HEK293 (cell line): ENCODE results near the gene ZNF467.

ENCODE experiments used
- CTCF ChIA-PET: fragments of 350-600 bp; formaldehyde crosslinking; extraction: SDS; loops from one replicate; lab custom pipeline; 2021; ENCODE audit warnings: antibody characterized with exemption; lab: Yijun Ruan, JAX
- POLR2A ChIA-PET: fragments of 300-600 bp; formaldehyde crosslinking; extraction: SDS; loops from one replicate; lab custom pipeline; 2020; ENCODE audit warnings: antibody characterized with exemption, inconsistent platforms; lab: Yijun Ruan, JAX
- H3K27ac ChIP-seq: fragments of 200-500 bp; sonication (Bioruptor generic); 2 replicates; pipeline ENCODE4 v1.5.1; 2014; ENCODE audit warnings: low read depth, low read length, control low read depth, inconsistent platforms; ENCODE audit errors: extremely low read depth
- H3K36me3 ChIP-seq, 2 experiments: fragments of 200-500 bp in 1 of 2; sonication (Bioruptor generic) in 1 of 2; 1 replicate in 1 of 2; 2 replicates in 1 of 2; pipeline ENCODE4 v1.5.1; 2014 to 2017; ENCODE audit warnings: inconsistent platforms in 2 of 2, low read length in 2 of 2; ENCODE audit not compliant: control insufficient read depth in 2 of 2, insufficient read depth in 1 of 2
- H3K4me1 ChIP-seq: fragments of 200-500 bp; sonication (Bioruptor generic); 2 replicates; pipeline ENCODE4 v1.5.1; 2014; ENCODE audit warnings: mild to moderate bottlenecking, low read length, inconsistent platforms; ENCODE audit not compliant: control insufficient read depth, insufficient read depth
- H3K4me3 ChIP-seq: 2 replicates; pipeline ENCODE4 v1.5.1; 2011; ENCODE audit warnings: low read depth, mild to moderate bottlenecking, control low read depth, low read length, moderate library complexity
- H3K9me3 ChIP-seq: fragments of 200-500 bp; sonication (Bioruptor generic); 2 replicates; pipeline ENCODE4 v1.5.1; 2014; ENCODE audit warnings: low read depth, low read length, inconsistent platforms; ENCODE audit not compliant: control insufficient read depth, insufficient read depth
- ATF2 ChIP-seq: fragments of 450-650 bp; formaldehyde crosslinking; IDR thresholded peaks from 2 replicates; pipeline ENCODE4 v1.5.1; 2016; ENCODE audit warnings: missing biosample characterization, missing genetic modification characterization, low read depth
- CTCF ChIP-seq: fragments of 450-650 bp; formaldehyde crosslinking; IDR thresholded peaks from 2 replicates; pipeline ENCODE4 v1.5.1; 2016; ENCODE audit warnings: missing biosample characterization, missing genetic modification characterization
- KLF16 ChIP-seq: fragments of 450-650 bp; formaldehyde crosslinking; IDR thresholded peaks from 2 replicates; pipeline ENCODE4 v1.5.1; 2017; ENCODE audit warnings: missing biosample characterization, missing genetic modification characterization
- SP7 ChIP-seq: fragments of 450-650 bp; formaldehyde crosslinking; IDR thresholded peaks from 2 replicates; pipeline ENCODE4 v1.5.1; 2016; ENCODE audit warnings: missing biosample characterization, missing genetic modification characterization
- YY2 ChIP-seq: fragments of 450-650 bp; formaldehyde crosslinking; IDR thresholded peaks from 2 replicates; pipeline ENCODE4 v1.5.1; 2016; ENCODE audit warnings: missing biosample characterization, missing genetic modification characterization
- ZBTB48 ChIP-seq: fragments of 450-650 bp; formaldehyde crosslinking; IDR thresholded peaks from 2 replicates; pipeline ENCODE4 v1.5.1; 2016; ENCODE audit warnings: missing biosample characterization, missing genetic modification characterization
- ZFP37 ChIP-seq: fragments of 450-650 bp; formaldehyde crosslinking; IDR thresholded peaks from 2 replicates; pipeline ENCODE4 v1.5.1; 2016; ENCODE audit warnings: missing biosample characterization, missing genetic modification characterization
- ZNF121 ChIP-seq: fragments of 450-650 bp; formaldehyde crosslinking; IDR thresholded peaks from 2 replicates; pipeline ENCODE4 v1.5.1; 2016; ENCODE audit warnings: missing biosample characterization, missing genetic modification characterization
- ZNF133 ChIP-seq: fragments of 450-650 bp; formaldehyde crosslinking; IDR thresholded peaks from 2 replicates; pipeline ENCODE4 v1.5.1; 2016; ENCODE audit warnings: missing biosample characterization, missing genetic modification characterization
- ZNF157 ChIP-seq: fragments of 450-650 bp; formaldehyde crosslinking; IDR thresholded peaks from 2 replicates; pipeline ENCODE4 v1.5.1; 2016; ENCODE audit warnings: missing biosample characterization, missing genetic modification characterization
- ZNF175 ChIP-seq: fragments of 450-650 bp; formaldehyde crosslinking; IDR thresholded peaks from 2 replicates; pipeline ENCODE4 v1.5.1; 2016; ENCODE audit warnings: missing biosample characterization, missing genetic modification characterization
- ZNF2 ChIP-seq: fragments of 450-650 bp; formaldehyde crosslinking; IDR thresholded peaks from 2 replicates; pipeline ENCODE4 v1.5.1; 2016; ENCODE audit warnings: missing biosample characterization, missing genetic modification characterization
- ZNF248 ChIP-seq: fragments of 450-650 bp; formaldehyde crosslinking; IDR thresholded peaks from 2 replicates; pipeline ENCODE4 v1.5.1; 2017; ENCODE audit warnings: missing biosample characterization, missing genetic modification characterization
- ZNF404 ChIP-seq: fragments of 450-650 bp; formaldehyde crosslinking; IDR thresholded peaks from 2 replicates; pipeline ENCODE4 v1.5.1; 2017; ENCODE audit warnings: missing biosample characterization, missing genetic modification characterization
- ZNF473 ChIP-seq: fragments of 450-650 bp; formaldehyde crosslinking; IDR thresholded peaks from 2 replicates; pipeline ENCODE4 v1.5.1; 2017; ENCODE audit warnings: missing biosample characterization, missing genetic modification characterization
- ZNF549 ChIP-seq: fragments of 450-650 bp; IDR thresholded peaks from 2 replicates; pipeline ENCODE4 v1.5.1; 2018; ENCODE audit warnings: missing biosample characterization, missing genetic modification characterization, mild to moderate bottlenecking, inconsistent platforms, moderate library complexity
- ZNF558 ChIP-seq: fragments of 450-650 bp; formaldehyde crosslinking; IDR thresholded peaks from 2 replicates; pipeline ENCODE4 v1.5.1; 2016; ENCODE audit warnings: missing biosample characterization, missing genetic modification characterization
- ZNF600 ChIP-seq: fragments of 450-650 bp; formaldehyde crosslinking; IDR thresholded peaks from 2 replicates; pipeline ENCODE4 v1.5.1; 2016; ENCODE audit warnings: missing biosample characterization, missing genetic modification characterization
- ZNF623 ChIP-seq: fragments of 450-650 bp; formaldehyde crosslinking; IDR thresholded peaks from 2 replicates; pipeline ENCODE4 v1.5.1; 2016; ENCODE audit warnings: missing biosample characterization, missing genetic modification characterization
- ZNF660 ChIP-seq: fragments of 450-650 bp; IDR thresholded peaks from 2 replicates; pipeline ENCODE4 v1.5.1; 2018; ENCODE audit warnings: missing biosample characterization, mild to moderate bottlenecking, missing genetic modification characterization
- ZNF768 ChIP-seq: fragments of 450-650 bp; formaldehyde crosslinking; IDR thresholded peaks from 2 replicates; pipeline ENCODE4 v1.5.1; 2018; ENCODE audit warnings: missing biosample characterization, mild to moderate bottlenecking, missing genetic modification characterization
- ZXDB ChIP-seq: fragments of 450-650 bp; formaldehyde crosslinking; IDR thresholded peaks from 2 replicates; pipeline ENCODE4 v1.5.1; 2016; ENCODE audit warnings: missing biosample characterization, missing genetic modification characterization
- TF ChIP-seq, protein P1 (sequence below): fragments of 450-650 bp; IDR thresholded peaks from 2 replicates; pipeline ENCODE4 v1.5.1; 2018; ENCODE audit warnings: missing biosample characterization, missing genetic modification characterization
- TF ChIP-seq, protein P2 (sequence below): fragments of 450-650 bp; IDR thresholded peaks from 2 replicates; pipeline ENCODE4 v1.5.1; 2018; ENCODE audit warnings: missing biosample characterization, mild to moderate bottlenecking, missing genetic modification characterization
- TF ChIP-seq, protein P3 (sequence below): fragments of 450-650 bp; formaldehyde crosslinking; IDR thresholded peaks from 2 replicates; pipeline ENCODE4 v1.5.1; 2017; ENCODE audit warnings: missing biosample characterization, mild to moderate bottlenecking, missing genetic modification characterization, moderate library complexity

ZNF467 gene

DNA sequence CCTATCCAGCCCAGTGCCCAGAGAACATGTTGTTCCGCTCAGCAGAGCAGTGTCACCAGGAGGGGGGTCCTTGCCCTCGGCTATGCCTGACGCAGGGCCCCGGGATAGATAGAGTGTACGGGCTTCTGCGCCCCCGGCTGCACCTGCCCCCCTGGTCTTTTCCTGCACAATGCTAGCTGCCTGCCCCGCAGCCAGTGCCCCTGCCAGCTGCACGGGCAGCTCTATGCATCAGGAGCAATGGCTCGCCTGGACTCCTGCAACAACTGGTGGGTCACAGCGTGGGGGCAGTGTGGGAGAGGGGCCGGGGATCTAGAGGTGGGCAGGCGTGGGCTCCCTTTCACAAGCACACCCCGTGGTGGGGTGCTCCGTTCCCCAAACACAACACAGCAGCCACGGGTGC, 33.3 kb upstream of the ZNF467 start (continued):
- TF ChIP-seq, protein P1, sequence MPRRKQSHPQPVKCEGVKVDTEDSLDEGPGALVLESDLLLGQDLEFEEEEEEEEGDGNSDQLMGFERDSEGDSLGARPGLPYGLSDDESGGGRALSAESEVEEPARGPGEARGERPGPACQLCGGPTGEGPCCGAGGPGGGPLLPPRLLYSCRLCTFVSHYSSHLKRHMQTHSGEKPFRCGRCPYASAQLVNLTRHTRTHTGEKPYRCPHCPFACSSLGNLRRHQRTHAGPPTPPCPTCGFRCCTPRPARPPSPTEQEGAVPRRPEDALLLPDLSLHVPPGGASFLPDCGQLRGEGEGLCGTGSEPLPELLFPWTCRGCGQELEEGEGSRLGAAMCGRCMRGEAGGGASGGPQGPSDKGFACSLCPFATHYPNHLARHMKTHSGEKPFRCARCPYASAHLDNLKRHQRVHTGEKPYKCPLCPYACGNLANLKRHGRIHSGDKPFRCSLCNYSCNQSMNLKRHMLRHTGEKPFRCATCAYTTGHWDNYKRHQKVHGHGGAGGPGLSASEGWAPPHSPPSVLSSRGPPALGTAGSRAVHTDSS (tag by site-specific recombination) = no peak
- TF ChIP-seq ZNF623 (no peak), ZNF404 (no peak), ZNF549 (tag by site-specific recombination) (no peak), SP7 (tag by site-specific recombination) (no peak), YY2 (tag by site-specific recombination) (no peak), ZNF473 (tag by site-specific recombination) (no peak)

GRCh38 chr7:149804106-149804505, 30.7 kb upstream of the ZNF467 start:
- ChIA-PET POLR2A (no interaction called here), CTCF (no interaction called here)
- Histone ChIP-seq H3K36me3 (no peaks in the 10 kb centered on the region), H3K4me1 (no peaks in the 10 kb centered on the region), H3K27ac (no peak overlapping the region), H3K4me3 (no peak overlapping the region)
- TF ChIP-seq ZNF660 (tag by site-specific recombination) (no peak), ZBTB48 (tag by site-specific recombination) (no peak), ATF2 (no peak), ZNF121 (no peak), ZNF404 (no peak), ZNF248 (no peak), CTCF (tag by site-specific recombination) (no peak), KLF16 (no peak), ZNF175 (tag by site-specific recombination) (no peak), ZFP37 (tag by site-specific recombination) (no peak), ZNF558 (tag by site-specific recombination) (no peak), ZNF157 (no peak), ZXDB (tag by site-specific recombination) (no peak), ZNF2 (tag by site-specific recombination) (no peak), ZNF600 (tag by site-specific recombination) (no peak), ZNF768 (tag by site-specific recombination) (no peak), ZNF133 (tag by site-specific recombination) (no peak)
- TF ChIP-seq, protein P2, sequence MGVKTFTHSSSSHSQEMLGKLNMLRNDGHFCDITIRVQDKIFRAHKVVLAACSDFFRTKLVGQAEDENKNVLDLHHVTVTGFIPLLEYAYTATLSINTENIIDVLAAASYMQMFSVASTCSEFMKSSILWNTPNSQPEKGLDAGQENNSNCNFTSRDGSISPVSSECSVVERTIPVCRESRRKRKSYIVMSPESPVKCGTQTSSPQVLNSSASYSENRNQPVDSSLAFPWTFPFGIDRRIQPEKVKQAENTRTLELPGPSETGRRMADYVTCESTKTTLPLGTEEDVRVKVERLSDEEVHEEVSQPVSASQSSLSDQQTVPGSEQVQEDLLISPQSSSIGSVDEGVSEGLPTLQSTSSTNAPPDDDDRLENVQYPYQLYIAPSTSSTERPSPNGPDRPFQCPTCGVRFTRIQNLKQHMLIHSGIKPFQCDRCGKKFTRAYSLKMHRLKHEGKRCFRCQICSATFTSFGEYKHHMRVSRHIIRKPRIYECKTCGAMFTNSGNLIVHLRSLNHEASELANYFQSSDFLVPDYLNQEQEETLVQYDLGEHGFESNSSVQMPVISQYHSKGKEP (tag by site-specific recombination) = no peak
- TF ChIP-seq, protein P3, sequence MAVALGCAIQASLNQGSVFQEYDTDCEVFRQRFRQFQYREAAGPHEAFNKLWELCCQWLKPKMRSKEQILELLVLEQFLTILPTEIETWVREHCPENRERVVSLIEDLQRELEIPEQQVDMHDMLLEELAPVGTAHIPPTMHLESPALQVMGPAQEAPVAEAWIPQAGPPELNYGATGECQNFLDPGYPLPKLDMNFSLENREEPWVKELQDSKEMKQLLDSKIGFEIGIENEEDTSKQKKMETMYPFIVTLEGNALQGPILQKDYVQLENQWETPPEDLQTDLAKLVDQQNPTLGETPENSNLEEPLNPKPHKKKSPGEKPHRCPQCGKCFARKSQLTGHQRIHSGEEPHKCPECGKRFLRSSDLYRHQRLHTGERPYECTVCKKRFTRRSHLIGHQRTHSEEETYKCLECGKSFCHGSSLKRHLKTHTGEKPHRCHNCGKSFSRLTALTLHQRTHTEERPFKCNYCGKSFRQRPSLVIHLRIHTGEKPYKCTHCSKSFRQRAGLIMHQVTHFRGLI (tag by site-specific recombination) = no peak
- TF ChIP-seq, all 188 proteins: peak for 0
- no peaks in the 10 kb centered on the region for H3K9me3 ChIP-seq
